ENCODE measurements around the gene ETV1. TPM values are rescaled to one million over a fixed set of nuclear protein-coding genes. Genes with fewer than 3 reads are reported as not detected.

The ETV1 gene
- total RNA-seq, result 0.13 and 0.26 TPM in 2 replicates

DNA sequence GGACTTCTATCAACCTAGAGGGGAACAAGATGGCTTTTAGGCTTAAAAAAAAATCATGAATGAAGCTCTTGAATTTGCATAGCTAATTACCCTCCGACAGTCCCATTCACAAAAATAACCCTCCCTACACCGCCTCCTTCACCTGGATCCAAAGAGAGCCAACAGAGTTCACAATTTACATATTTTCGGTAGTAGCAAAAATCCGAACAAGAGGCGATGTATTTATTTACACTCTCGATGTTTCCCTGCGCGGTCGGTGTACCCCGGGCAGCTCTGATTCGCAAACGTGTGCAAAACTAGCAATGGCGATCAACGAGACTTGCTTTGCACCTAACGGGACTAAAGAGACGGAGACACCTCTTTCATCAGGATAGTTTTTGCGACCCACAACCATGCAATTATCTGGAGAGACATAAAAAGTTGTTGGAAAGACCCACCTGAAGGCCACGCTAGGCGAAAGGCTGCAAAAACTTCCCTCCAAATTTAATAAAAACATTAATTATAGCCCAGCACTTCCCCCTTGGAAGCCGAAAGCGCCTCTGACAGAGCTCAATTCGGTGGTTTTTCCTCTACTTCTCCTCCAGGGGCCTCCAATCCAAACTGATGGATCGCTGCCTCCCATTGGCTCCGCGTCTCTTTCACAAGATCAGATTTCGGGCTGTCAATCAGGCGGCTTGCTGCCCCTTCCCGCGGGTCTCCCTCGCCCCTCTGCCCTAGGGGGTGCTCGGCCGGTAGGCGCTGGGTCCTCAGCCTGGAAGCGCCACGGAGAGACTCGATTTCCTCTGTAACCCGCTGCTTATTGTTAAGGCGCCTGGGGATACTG lies at the start of gene ETV1:
ETV1 (minus strand) TSS at position 541 of the 823 bp plus-strand sequence. CDS start 614 bp downstream, outside the sequence.
- peak; percentile 48 for TF ChIP-seq CTCF (IDR thresholded peaks at IDR 0.05; ENCODE audit: insufficient read depth, low read length, severe bottlenecking)
- Histone ChIP-seq H3K4me3 (ENCODE audit: low read depth, low read length) (peak within 1 kb of the TSS; percentile 58), H3K27me3 (ENCODE audit: control insufficient read depth, insufficient read depth, low read length) (no peaks in the 10 kb centered on the region), H3K36me3 (ENCODE audit: control insufficient read depth, insufficient read depth, low read length) (no peaks in the 10 kb centered on the region)
- DNase-seq (ENCODE audit: low read depth), result peak; percentile 45
- FAIRE-seq, result no peak

DNA sequence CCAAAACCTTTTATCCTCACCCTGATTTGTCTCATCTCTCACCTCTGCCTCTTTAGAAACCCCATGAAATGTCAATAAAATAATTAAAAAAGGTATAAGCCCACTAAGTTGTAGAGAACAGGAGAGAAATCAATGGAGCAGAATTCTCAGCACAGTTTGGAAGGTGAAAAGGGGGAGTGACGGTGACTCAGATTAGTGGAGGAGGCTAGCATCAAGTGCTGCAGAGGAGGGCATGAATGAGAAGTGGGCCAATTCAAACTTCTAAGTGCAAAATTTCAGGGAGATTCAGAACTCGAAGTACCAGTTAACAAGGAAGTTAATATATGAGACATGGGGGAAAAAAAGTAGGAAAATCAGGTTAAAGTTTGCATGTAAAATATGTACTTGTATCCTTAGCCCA lies 34.9 kb upstream of the ETV1 start:
- H3K4me3 ChIP-seq (ENCODE audit: low read depth, low read length), result no peak overlapping the region
- TF ChIP-seq CTCF (IDR thresholded peaks at IDR 0.05; ENCODE audit: insufficient read depth, low read length, severe bottlenecking), result no peak
- no peaks in the 10 kb centered on the region for H3K36me3 ChIP-seq (ENCODE audit: control insufficient read depth, insufficient read depth, low read length)
- no peak for DNase-seq (ENCODE audit: low read depth)
- FAIRE-seq, result no peak
- no peaks in the 10 kb centered on the region for H3K27me3 ChIP-seq (ENCODE audit: control insufficient read depth, insufficient read depth, low read length)

- Histone ChIP-seq H3K27me3 (ENCODE audit: control insufficient read depth, insufficient read depth, low read length) (no peaks in the 10 kb centered on the region), H3K36me3 (ENCODE audit: control insufficient read depth, insufficient read depth, low read length) (no peaks in the 10 kb centered on the region), H3K4me3 (ENCODE audit: low read depth, low read length) (no peak overlapping the region)
- no peak for DNase-seq (ENCODE audit: low read depth)
- TF ChIP-seq CTCF (IDR thresholded peaks at IDR 0.05; ENCODE audit: insufficient read depth, low read length, severe bottlenecking), result no peak
- FAIRE-seq, result no peak
Measured at GRCh38 chr7:14023838-14024237, 34.4 kb upstream of the ETV1 start.

- DNase-seq (ENCODE audit: low read depth), result no peak
- H3K36me3 ChIP-seq (ENCODE audit: control insufficient read depth, insufficient read depth, low read length), result no peaks in the 10 kb centered on the region
- no peaks in the 10 kb centered on the region for H3K27me3 ChIP-seq (ENCODE audit: control insufficient read depth, insufficient read depth, low read length)
- no peak overlapping the region for H3K4me3 ChIP-seq (ENCODE audit: low read depth, low read length)
- no peak for TF ChIP-seq CTCF (IDR thresholded peaks at IDR 0.05; ENCODE audit: insufficient read depth, low read length, severe bottlenecking)
- FAIRE-seq, result no peak
Measured at GRCh38 chr7:14023342-14023741, 33.9 kb upstream of the ETV1 start.

DNA sequence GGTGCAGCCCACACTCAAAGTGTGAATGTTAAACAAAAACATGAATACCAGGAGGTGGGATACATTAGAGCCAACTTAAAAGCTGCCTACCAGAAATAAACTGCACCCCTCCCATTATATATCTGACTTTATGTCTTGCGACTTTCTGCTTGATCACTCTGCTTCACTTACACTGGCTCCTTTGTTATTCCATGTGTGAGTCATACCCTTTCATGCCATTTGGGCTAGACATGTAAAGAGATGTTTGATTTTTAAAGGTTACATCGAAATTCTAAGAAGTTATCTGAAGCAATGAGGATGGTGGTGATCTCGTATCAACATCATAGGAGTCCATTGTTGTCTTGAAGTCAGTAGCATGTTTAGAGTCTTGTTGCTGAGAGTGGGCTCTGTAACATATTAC lies 31.6 kb upstream of the ETV1 start:
- TF ChIP-seq CTCF (IDR thresholded peaks at IDR 0.05; ENCODE audit: insufficient read depth, low read length, severe bottlenecking), result no peak
- H3K27me3 ChIP-seq (ENCODE audit: control insufficient read depth, insufficient read depth, low read length), result no peaks in the 10 kb centered on the region
- FAIRE-seq, result no peak
- peak; percentile 69 for DNase-seq (ENCODE audit: low read depth)
- no peak overlapping the region for H3K4me3 ChIP-seq (ENCODE audit: low read depth, low read length)
- no peaks in the 10 kb centered on the region for H3K36me3 ChIP-seq (ENCODE audit: control insufficient read depth, insufficient read depth, low read length)
